Coronary artery (tissue), 2 donors: ENCODE results near the gene CCL25.
"Not testable (repeated sequence)": the region's sequence is repeated elsewhere in the genome, so short reads cannot be mapped to it uniquely, and the experiment has no call there.

Experiments
- DNase-seq: peaks from one replicate; pipeline ENCODE4 v3.0.0-alpha.2; 2017; ENCODE audit warnings: low spot score
- H3K27ac ChIP-seq, 2 donors: fragments of 200-600 bp; sonication (generic); one replicate each; pipeline ENCODE4 v1.5.1; 2016 to 2019
- H3K4me3 ChIP-seq: fragments of 200-600 bp; sonication (generic); 2 replicates; pipeline ENCODE4 v1.5.1; 2016; ENCODE audit warnings: mild to moderate bottlenecking, moderate library complexity
- TF ChIP-seq, protein P1 (sequence below): fragments of 200-600 bp; sonication (generic); IDR thresholded peaks from one replicate; pipeline ENCODE4 v1.5.1; 2019; ENCODE audit warnings: antibody characterized with exemption

Gene CCL25

DNA sequence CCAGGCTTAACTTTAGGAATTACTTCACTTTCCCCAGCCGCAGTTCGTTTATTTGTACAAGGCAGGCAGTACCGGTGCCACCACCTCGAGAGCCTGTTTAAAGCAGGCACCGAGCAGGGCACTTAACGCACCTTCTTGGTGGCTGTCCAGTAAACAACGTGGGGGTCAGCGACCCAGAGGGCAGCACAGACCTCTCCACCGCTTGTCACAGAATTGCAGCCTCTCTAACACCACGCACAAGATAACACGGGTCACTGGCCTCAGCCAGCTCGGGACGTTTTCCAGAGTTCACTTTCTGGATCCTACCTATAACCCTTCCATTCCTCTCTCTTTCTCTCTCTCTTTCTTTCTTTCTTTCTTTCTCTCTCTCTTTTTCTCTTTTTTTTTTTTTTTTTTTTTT lies 30.3 kb upstream of the CCL25 start:
- no peak for DNase-seq
- H3K4me3 ChIP-seq, result no peak overlapping the region
- H3K27ac ChIP-seq, result no peak overlapping the region
- TF ChIP-seq, protein P1, sequence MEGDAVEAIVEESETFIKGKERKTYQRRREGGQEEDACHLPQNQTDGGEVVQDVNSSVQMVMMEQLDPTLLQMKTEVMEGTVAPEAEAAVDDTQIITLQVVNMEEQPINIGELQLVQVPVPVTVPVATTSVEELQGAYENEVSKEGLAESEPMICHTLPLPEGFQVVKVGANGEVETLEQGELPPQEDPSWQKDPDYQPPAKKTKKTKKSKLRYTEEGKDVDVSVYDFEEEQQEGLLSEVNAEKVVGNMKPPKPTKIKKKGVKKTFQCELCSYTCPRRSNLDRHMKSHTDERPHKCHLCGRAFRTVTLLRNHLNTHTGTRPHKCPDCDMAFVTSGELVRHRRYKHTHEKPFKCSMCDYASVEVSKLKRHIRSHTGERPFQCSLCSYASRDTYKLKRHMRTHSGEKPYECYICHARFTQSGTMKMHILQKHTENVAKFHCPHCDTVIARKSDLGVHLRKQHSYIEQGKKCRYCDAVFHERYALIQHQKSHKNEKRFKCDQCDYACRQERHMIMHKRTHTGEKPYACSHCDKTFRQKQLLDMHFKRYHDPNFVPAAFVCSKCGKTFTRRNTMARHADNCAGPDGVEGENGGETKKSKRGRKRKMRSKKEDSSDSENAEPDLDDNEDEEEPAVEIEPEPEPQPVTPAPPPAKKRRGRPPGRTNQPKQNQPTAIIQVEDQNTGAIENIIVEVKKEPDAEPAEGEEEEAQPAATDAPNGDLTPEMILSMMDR, result no peak

DNA sequence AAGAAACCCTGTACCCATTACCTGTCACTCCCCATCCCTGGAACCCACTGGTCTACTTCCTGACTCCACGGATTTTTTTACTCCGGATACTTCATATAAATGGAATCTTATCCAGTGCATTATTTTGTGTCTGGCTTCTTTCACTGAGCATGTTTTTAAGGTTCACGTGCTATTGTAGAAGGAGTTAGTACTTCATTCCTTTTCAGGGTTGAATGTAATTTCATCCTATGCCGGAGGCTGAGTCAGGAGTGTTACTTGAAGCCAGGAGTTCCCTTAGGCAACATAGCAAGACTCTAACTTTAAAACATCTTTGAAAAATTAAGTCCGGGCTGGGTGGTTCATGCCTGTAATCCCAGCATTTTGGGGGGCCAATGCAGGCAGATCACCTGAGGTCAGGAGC lies 29.2 kb upstream of the CCL25 start:
- no peak for DNase-seq
- TF ChIP-seq, protein P1, result no peak
- no peak overlapping the region for H3K27ac ChIP-seq
- H3K4me3 ChIP-seq, result no peak overlapping the region

DNA sequence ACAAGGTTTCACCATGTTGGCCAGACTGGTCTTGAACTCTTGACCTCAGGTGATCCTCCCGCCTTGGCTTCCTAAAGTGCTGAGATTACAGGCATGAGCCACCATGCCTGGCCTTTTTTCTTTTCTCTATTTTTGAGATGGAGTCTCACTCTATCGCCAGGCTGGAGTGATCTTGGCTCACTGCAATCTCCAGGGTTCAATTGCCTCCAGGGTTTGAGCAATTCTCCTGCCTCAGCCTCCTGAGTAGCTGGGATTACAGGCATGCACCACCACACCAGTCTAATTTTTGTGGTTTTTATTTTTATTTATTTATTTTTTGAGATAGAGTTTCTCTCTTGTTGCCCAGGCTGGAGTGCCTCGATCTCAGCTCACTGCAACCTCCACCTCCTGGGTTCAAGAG lies 28.3 kb upstream of the CCL25 start:
- DNase-seq, H3K4me3 ChIP-seq, H3K27ac ChIP-seq: not testable (repeated sequence)

DNA sequence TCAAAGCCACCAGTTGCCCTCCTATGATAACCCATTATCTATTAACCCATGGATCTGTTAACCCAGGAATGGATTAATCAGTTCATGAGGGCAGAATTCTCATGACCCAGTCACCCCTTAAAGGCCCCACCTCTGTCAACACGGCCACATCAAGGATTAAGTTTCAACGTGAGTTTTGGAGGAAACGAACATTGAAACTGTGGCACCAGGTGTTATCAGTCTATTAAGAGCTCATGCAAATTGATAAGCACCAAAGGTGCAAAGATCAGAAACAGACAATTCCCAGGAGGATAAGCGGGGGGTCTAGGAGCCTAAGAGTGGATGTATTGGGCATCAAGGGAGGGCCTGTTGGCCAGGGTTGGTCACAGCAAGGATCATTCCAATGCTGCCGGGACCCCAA lies 27.2 kb upstream of the CCL25 start:
- no peak for DNase-seq
- TF ChIP-seq, protein P1, result no peak
- H3K4me3 ChIP-seq, result no peak overlapping the region
- no peak overlapping the region for H3K27ac ChIP-seq

DNA sequence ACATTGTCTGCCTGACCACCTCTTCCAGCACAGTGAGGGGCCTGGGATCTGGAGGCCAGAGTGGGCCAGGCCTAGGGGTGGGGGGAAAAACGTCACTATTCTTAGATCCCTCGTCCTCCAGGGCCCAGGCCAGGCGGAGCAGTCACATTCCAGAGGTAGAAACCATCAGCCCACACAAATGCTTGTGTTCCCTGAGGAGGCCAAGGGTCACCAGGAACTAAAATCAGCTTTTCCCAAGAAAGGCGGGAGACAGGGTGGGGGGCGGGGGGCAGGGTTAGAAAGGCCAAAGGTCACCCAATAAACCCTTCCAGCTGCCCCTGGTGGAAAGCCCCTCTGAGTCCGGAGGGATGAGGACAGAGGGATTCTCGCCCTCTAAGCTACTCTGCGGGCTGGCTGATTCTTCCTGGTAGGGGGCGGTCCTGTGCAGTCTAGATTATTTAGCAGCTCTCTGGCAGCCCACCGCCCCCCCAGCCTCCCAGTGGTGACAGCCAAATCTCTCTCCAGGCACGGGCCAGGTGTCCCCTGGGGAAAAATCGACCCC lies 23.5 kb upstream of the CCL25 start:
- Histone ChIP-seq H3K27ac (no peak overlapping the region), H3K4me3 (no peak overlapping the region)
- DNase-seq, result no peak
- TF ChIP-seq, protein P1, result no peak

DNA sequence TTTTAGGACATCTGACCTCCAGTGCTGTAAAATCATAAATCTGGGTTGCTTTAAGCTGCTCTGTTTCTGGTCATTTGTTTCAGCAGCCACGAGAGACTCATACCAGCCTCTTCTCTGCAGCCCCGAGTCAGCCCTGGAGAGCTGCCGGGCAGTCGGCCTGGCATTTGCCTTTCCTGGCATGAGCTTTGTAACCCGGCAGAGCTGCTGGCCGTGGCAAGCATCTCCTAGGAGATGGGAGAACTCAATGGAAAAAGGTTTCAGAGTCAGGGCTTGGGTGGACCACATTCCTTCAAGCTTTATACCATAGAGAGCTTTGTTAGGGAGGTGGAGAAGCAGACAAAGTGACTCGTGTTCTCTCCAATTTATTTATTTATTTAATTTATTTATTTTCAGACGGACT lies 21.6 kb upstream of the CCL25 start:
- DNase-seq, result no peak
- no peak overlapping the region for H3K27ac ChIP-seq
- no peak overlapping the region for H3K4me3 ChIP-seq
- TF ChIP-seq, protein P1, result no peak

DNA sequence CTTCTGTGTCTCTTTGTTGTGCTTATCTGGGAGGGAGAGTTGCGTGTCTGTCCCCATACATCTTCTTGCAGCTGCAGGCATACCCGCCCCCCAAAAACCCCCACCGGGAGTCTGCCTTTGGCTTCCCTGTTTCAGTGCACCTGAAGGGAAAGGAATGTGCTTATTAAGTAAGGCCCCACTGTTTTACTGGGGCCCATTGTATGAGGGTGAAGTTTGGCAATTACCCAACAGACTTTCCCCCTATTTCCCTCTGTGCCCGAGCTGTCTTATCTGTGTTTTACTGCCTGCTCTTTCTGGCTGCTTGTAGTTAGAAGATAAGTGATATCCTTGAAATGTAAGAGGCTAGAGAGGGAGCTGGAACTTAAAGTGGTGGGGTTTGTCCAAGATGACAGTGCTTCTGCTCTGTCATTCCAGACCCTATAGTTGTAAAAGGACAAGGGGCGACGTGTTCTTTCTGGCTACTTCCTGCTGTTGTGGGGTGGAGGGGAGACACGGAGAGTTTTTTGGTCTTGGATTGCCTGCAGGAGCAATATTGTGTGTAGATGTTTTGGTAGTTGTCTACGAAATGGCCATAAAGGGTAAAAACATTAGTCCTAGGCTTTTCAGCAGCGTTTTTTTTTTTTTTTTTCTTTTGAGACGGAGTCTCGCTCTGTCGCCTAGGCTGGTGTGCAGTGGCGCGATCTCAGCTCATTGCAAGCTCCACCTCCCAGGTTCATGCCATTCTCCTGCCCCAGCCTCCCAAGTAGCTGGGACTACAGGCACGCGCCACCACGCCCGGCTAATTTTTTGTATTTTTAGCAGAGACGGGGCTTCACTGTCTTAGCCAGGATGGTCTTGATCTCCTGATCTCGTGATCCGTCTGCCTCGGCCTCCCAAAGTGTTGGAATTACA lies 19.0 kb upstream of the CCL25 start:
- DNase-seq, H3K4me3 ChIP-seq, H3K27ac ChIP-seq: not testable (repeated sequence)

DNA sequence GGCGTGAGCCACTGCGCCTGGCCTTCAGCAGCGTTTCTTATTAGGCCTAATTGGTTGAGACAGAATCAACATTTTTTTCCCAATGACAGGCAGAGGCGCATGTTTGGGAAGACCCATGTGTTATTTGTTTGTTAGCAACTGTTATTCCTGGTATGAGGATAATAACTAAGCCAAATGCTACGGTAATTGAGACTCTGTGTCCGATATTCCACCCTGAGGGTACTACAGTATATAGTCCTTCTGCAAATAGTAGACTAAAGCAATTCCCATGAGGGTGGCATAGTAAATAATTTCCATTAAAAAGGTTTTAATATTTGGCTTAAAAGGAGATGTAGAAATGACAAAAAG lies 18.4 kb upstream of the CCL25 start:
- no peak for DNase-seq
- no peak overlapping the region for H3K27ac ChIP-seq
- TF ChIP-seq, protein P1, result no peak
- no peak overlapping the region for H3K4me3 ChIP-seq
